Ovary (tissue), 3 donors: ENCODE results near the gene PRKCE.

ENCODE experiments used
- EP300 ChIP-seq: sonication (generic); formaldehyde crosslinking; IDR thresholded peaks from one replicate; pipeline ENCODE4 v1.6.1; 2017; ENCODE audit warnings: antibody characterized with exemption
- POLR2A ChIP-seq: fragments of 450-650 bp; IDR thresholded peaks from one replicate; pipeline ENCODE4 v1.6.1; 2017; ENCODE audit warnings: antibody characterized with exemption, mild to moderate bottlenecking, moderate library complexity
- TF ChIP-seq, protein P1 (sequence below), 3 donors: fragments of 450-650 bp in 2 of 3; fragments of 200-600 bp in 1 of 3; IDR thresholded peaks; one replicate each; pipeline versions ENCODE4 v1.5.1 to v1.8.0; 2016 to 2022; ENCODE audit warnings: antibody characterized with exemption in 3 of 3, mild to moderate bottlenecking in 1 of 3
- donor health status: DM: no; HTN: no; CAD: no.

GRCh38 chr2:46071074-46071473 lies 419.6 kb downstream of the PRKCE start:
- TF ChIP-seq EP300 (no peak), POLR2A (no peak)
- TF ChIP-seq, protein P1, sequence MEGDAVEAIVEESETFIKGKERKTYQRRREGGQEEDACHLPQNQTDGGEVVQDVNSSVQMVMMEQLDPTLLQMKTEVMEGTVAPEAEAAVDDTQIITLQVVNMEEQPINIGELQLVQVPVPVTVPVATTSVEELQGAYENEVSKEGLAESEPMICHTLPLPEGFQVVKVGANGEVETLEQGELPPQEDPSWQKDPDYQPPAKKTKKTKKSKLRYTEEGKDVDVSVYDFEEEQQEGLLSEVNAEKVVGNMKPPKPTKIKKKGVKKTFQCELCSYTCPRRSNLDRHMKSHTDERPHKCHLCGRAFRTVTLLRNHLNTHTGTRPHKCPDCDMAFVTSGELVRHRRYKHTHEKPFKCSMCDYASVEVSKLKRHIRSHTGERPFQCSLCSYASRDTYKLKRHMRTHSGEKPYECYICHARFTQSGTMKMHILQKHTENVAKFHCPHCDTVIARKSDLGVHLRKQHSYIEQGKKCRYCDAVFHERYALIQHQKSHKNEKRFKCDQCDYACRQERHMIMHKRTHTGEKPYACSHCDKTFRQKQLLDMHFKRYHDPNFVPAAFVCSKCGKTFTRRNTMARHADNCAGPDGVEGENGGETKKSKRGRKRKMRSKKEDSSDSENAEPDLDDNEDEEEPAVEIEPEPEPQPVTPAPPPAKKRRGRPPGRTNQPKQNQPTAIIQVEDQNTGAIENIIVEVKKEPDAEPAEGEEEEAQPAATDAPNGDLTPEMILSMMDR (IDR thresholded peaks at IDR 0.05), result no peak
